Thyroid gland (tissue), 4 donors: ENCODE results near the gene HAUS3.

Source experiments
- CTCF ChIP-seq, 6 experiments: fragments of 200-600 bp in 3 of 6; fragments of 450-650 bp in 3 of 6; sonication (generic) in 3 of 6; IDR thresholded peaks; one replicate each; pipeline ENCODE4 v1.5.1; 2016 to 2019; ENCODE audit warnings: antibody characterized with exemption in 6 of 6, mild to moderate bottlenecking in 2 of 6, inconsistent platforms in 1 of 6, moderate library complexity in 1 of 6
- POLR2A ChIP-seq, 2 donors: fragments of 450-650 bp; IDR thresholded peaks; one replicate each; pipeline ENCODE4 v1.6.1; 2017; ENCODE audit warnings: antibody characterized with exemption in 2 of 2, mild to moderate bottlenecking in 2 of 2, moderate library complexity in 1 of 2

- TF ChIP-seq CTCF (IDR thresholded peaks at IDR 0.05), result no peak
- TF ChIP-seq POLR2A (IDR thresholded peaks at IDR 0.05), result no peak
Measured at GRCh38 chr4:2249526-2250356, 7.8 kb upstream of the HAUS3 start.
